Measurements from ENCODE around the gene MEGF6. TPM values are rescaled to one million over a fixed set of nuclear protein-coding genes. Genes with fewer than 3 reads are reported as not detected.

The MEGF6 gene
- total RNA-seq, 8 experiments from 2014 or later: 0.40 to 14.0 (median 2.0) TPM

- in situ Hi-C loops (cut with MboI; ENCODE audit: low pct_unique_long_range_greater_than_20kb in 2 of 9, low sequenced_read_pairs in 9 of 9, unreplicated experiment in 9 of 9): loop anchor here in 1 of 9 experiments (10.0 kb wide), 1 partner anchor 174 kb away; the partner anchor contains the start of gene TPRG1L
- WGBS, 10 experiments: 47 to 70% (median 58%) methylated on average over 1 to 12 of the region's 12 CpGs; no CpG with 5 or more reads in 2 of the 10 experiments
Measured at GRCh38 chr1:3450983-3451382, 160.3 kb downstream of the MEGF6 start.

GRCh38 chr1:3450202-3450863 is 161.0 kb downstream of the MEGF6 start:
- in situ Hi-C loops (cut with MboI; ENCODE audit: low pct_unique_long_range_greater_than_20kb in 2 of 9, low sequenced_read_pairs in 9 of 9, unreplicated experiment in 9 of 9): loop anchor here in 1 of 9 experiments (10.0 kb wide), 1 partner anchor 174 kb away; the partner anchor contains the start of gene TPRG1L
- ATAC-seq (replicated peaks in 6 of 8): no peak
- Histone ChIP-seq H3K4me3 (no peak overlapping the region), H3K27ac (no peak overlapping the region), H3K4me1 (replicated peaks in 1 of 2) (peaks cover 4 to 13% of the 10 kb centered on the region in 2 donors)
- WGBS, 10 experiments: 8 to 67% (median 54%) methylated on average over 1 to 8 of the region's 9 CpGs; no CpG with 5 or more reads in 2 of the 10 experiments

More at GRCh38 chr1:3450983-3451382, 160.3 kb downstream of the MEGF6 start:
- no peak for ATAC-seq (replicated peaks in 6 of 8)
- H3K27ac ChIP-seq: no peak overlapping the region
- peaks cover 4 to 13% of the 10 kb centered on the region in 2 donors for H3K4me1 ChIP-seq (replicated peaks in 1 of 2)
- no peak overlapping the region for H3K4me3 ChIP-seq

GRCh38 chr1:3444736-3445135 is 166.6 kb downstream of the MEGF6 start:
- WGBS, 10 experiments: 0 to 93% (median 53%) methylated on average over 1 to 4 of the region's 10 CpGs; no CpG with 5 or more reads in 4 of the 10 experiments
- H3K27ac ChIP-seq: no peak overlapping the region
- H3K4me3 ChIP-seq: no peak overlapping the region
- in situ Hi-C loops (cut with MboI; ENCODE audit: low pct_unique_long_range_greater_than_20kb in 2 of 9, low sequenced_read_pairs in 9 of 9, unreplicated experiment in 9 of 9): loop anchor here in 3 of 9 experiments (25.0 kb wide), 2 partner anchors 882 to 1032 kb away; partner anchors contain the start of genes PEX10 (in 2 of the 3) and TNFRSF14 (in 1 of the 3)
- no peak for ATAC-seq (replicated peaks in 6 of 8)
- peaks cover 18 to 22% of the 10 kb centered on the region in 2 donors for H3K4me1 ChIP-seq (replicated peaks in 1 of 2)

- H3K4me1 ChIP-seq (replicated peaks in 1 of 2): peaks cover 23 to 26% of the 10 kb centered on the region in 2 donors
- no peak overlapping the region for H3K4me3 ChIP-seq
- in situ Hi-C loops (cut with MboI; ENCODE audit: low pct_unique_long_range_greater_than_20kb in 2 of 9, low sequenced_read_pairs in 9 of 9, unreplicated experiment in 9 of 9): loop anchor here in 3 of 9 experiments (25.0 kb wide), 2 partner anchors 882 to 1032 kb away; partner anchors contain the start of genes PEX10 (in 2 of the 3) and TNFRSF14 (in 1 of the 3)
- ATAC-seq (replicated peaks in 6 of 8): no peak
- no peak overlapping the region for H3K27ac ChIP-seq
- WGBS, 10 experiments: 36 to 97% (median 83%) methylated on average over 1 to 18 of the region's 18 CpGs; no CpG with 5 or more reads in 3 of the 10 experiments
Measured at GRCh38 chr1:3444298-3444697, 167.0 kb downstream of the MEGF6 start.

- no peak overlapping the region for H3K4me3 ChIP-seq
- in situ Hi-C loops (cut with MboI; ENCODE audit: low pct_unique_long_range_greater_than_20kb in 2 of 9, low sequenced_read_pairs in 9 of 9, unreplicated experiment in 9 of 9): loop anchor here in 3 of 9 experiments (25.0 kb wide), 2 partner anchors 882 to 1032 kb away; partner anchors contain the start of genes PEX10 (in 2 of the 3) and TNFRSF14 (in 1 of the 3)
- 14 to 97% (median 74%) methylated on average over 1 to 7 of the region's 7 CpGs; no CpG with 5 or more reads in 3 of the 10 experiments for WGBS, 10 experiments
- no peak overlapping the region for H3K27ac ChIP-seq
- ATAC-seq (replicated peaks in 6 of 8): no peak
- H3K4me1 ChIP-seq (replicated peaks in 1 of 2): peaks cover 26 to 30% of the 10 kb centered on the region in 2 donors
Measured at GRCh38 chr1:3443807-3444206, 167.5 kb downstream of the MEGF6 start.

GRCh38 chr1:3442901-3443300 is 168.4 kb downstream of the MEGF6 start:
- no peak overlapping the region for H3K27ac ChIP-seq

GRCh38 chr1:3442331-3442730 is 169.0 kb downstream of the MEGF6 start:
- no peak overlapping the region for H3K27ac ChIP-seq
- 0 to 100% (median 83%) methylated on average over 2 to 10 of the region's 13 CpGs; no CpG with 5 or more reads in 3 of the 10 experiments for WGBS, 10 experiments
- H3K4me1 ChIP-seq (replicated peaks in 1 of 2): peaks cover 26 to 30% of the 10 kb centered on the region in 2 donors
- in situ Hi-C loops (cut with MboI; ENCODE audit: low pct_unique_long_range_greater_than_20kb in 2 of 9, low sequenced_read_pairs in 9 of 9, unreplicated experiment in 9 of 9): loop anchor here in 3 of 9 experiments (25.0 kb wide), 2 partner anchors 880 to 1030 kb away; partner anchors contain the start of genes PEX10 (in 2 of the 3) and TNFRSF14 (in 1 of the 3)
- H3K4me3 ChIP-seq: no peak overlapping the region
- ATAC-seq (replicated peaks in 6 of 8): no peak

More at GRCh38 chr1:3442901-3443300, 168.4 kb downstream of the MEGF6 start:
- H3K4me1 ChIP-seq (replicated peaks in 1 of 2): peaks cover 26 to 30% of the 10 kb centered on the region in 2 donors
- no peak overlapping the region for H3K4me3 ChIP-seq
- WGBS, 10 experiments: 16 to 100% (median 83%) methylated on average over 2 to 12 of the region's 12 CpGs; no CpG with 5 or more reads in 2 of the 10 experiments
- in situ Hi-C loops (cut with MboI; ENCODE audit: low pct_unique_long_range_greater_than_20kb in 2 of 9, low sequenced_read_pairs in 9 of 9, unreplicated experiment in 9 of 9): loop anchor here in 3 of 9 experiments (25.0 kb wide), 2 partner anchors 881 to 1031 kb away; partner anchors contain the start of genes PEX10 (in 2 of the 3) and TNFRSF14 (in 1 of the 3)
- no peak for ATAC-seq (replicated peaks in 6 of 8)

GRCh38 chr1:3441880-3442279 is 169.4 kb downstream of the MEGF6 start:
- no peak for ATAC-seq (replicated peaks in 6 of 8)
- in situ Hi-C loops (cut with MboI; ENCODE audit: low pct_unique_long_range_greater_than_20kb in 2 of 9, low sequenced_read_pairs in 9 of 9, unreplicated experiment in 9 of 9): loop anchor here in 3 of 9 experiments (25.0 kb wide), 2 partner anchors 880 to 1030 kb away; partner anchors contain the start of genes PEX10 (in 2 of the 3) and TNFRSF14 (in 1 of the 3)
- no peak overlapping the region for H3K4me3 ChIP-seq
- H3K27ac ChIP-seq: no peak overlapping the region
- 0 to 95% (median 77%) methylated on average over 2 to 8 of the region's 8 CpGs; no CpG with 5 or more reads in 4 of the 10 experiments for WGBS, 10 experiments
- H3K4me1 ChIP-seq (replicated peaks in 1 of 2): peaks cover 26 to 30% of the 10 kb centered on the region in 2 donors

- whole genome bisulfite sequencing, 10 experiments: 15 to 48% (median 24%) methylated on average over 3 to 8 of the region's 8 CpGs; no CpG with 5 or more reads in 2 of the 10 experiments
- Histone ChIP-seq H3K4me3 (no peak overlapping the region), H3K27ac (peak overlapping the region in 1 of 2 donors; percentile 14), H3K4me1 (replicated peaks in 1 of 2) (peaks cover 26 to 30% of the 10 kb centered on the region in 2 donors)
- in situ Hi-C loops (cut with MboI; ENCODE audit: low pct_unique_long_range_greater_than_20kb in 2 of 9, low sequenced_read_pairs in 9 of 9, unreplicated experiment in 9 of 9): loop anchor here in 3 of 9 experiments (25.0 kb wide), 2 partner anchors 879 to 1029 kb away; partner anchors contain the start of genes PEX10 (in 2 of the 3) and TNFRSF14 (in 1 of the 3)
- ATAC-seq (replicated peaks in 6 of 8): peak in 2 of 8 experiments; percentile 7 to 20
Measured at GRCh38 chr1:3441410-3441847, 169.9 kb downstream of the MEGF6 start.

GRCh38 chr1:3440711-3441409 is 170.4 kb downstream of the MEGF6 start:
- peak overlapping the region in 1 of 2 donors; percentile 14 for H3K27ac ChIP-seq
- no peak overlapping the region for H3K4me3 ChIP-seq
- ATAC-seq (replicated peaks in 6 of 8): no peak
- in situ Hi-C loops (cut with MboI; ENCODE audit: low pct_unique_long_range_greater_than_20kb in 2 of 9, low sequenced_read_pairs in 9 of 9, unreplicated experiment in 9 of 9): loop anchor here in 3 of 9 experiments (25.0 kb wide), 2 partner anchors 879 to 1029 kb away; partner anchors contain the start of genes PEX10 (in 2 of the 3) and TNFRSF14 (in 1 of the 3)
- H3K4me1 ChIP-seq (replicated peaks in 1 of 2): peaks cover 26 to 30% of the 10 kb centered on the region in 2 donors
- WGBS, 10 experiments: 28 to 84% (median 47%) methylated on average over 1 to 11 of the region's 20 CpGs; no CpG with 5 or more reads in 3 of the 10 experiments

- Histone ChIP-seq H3K4me1 (replicated peaks in 1 of 2) (peaks cover 26 to 30% of the 10 kb centered on the region in 2 donors), H3K4me3 (no peak overlapping the region), H3K27ac (no peak overlapping the region)
- peak in 5 of 8 experiments; percentile 6 to 37 (median 24) for ATAC-seq (replicated peaks in 6 of 8)
- in situ Hi-C loops (cut with MboI; ENCODE audit: low pct_unique_long_range_greater_than_20kb in 2 of 9, low sequenced_read_pairs in 9 of 9, unreplicated experiment in 9 of 9): loop anchor here in 3 of 9 experiments (25.0 kb wide), 2 partner anchors 878 to 1028 kb away; partner anchors contain the start of genes PEX10 (in 2 of the 3) and TNFRSF14 (in 1 of the 3)
- WGBS, 10 experiments: 80% methylated on average over 1 of the region's 10 CpGs; no CpG with 5 or more reads in 9 of the 10 experiments
Measured at GRCh38 chr1:3440300-3440681, 171.0 kb downstream of the MEGF6 start.

All from motor neuron (in vitro differentiated cells).